SK-N-SH (cell line): ENCODE measurements around the gene TTLL1. TPM values are rescaled to one million over a fixed set of nuclear protein-coding genes. Genes with fewer than 3 reads are reported as not detected.

Experiments used
- CTCF ChIA-PET: fragments of 300-600, 350-600 bp; formaldehyde crosslinking; extraction: SDS; loops from one replicate; lab custom pipeline; 2021; lab: Yijun Ruan, JAX
- POLR2A ChIA-PET: fragments of 350-600 bp; sonication (Branson Sonifier 250); formaldehyde crosslinking; extraction: SDS; loops from one replicate; lab custom pipeline; 2020; ENCODE audit warnings: antibody characterized with exemption, inconsistent platforms; lab: Yijun Ruan, JAX
- DNase-seq: peaks from one replicate; pipeline ENCODE4 v3.0.0; 2012
- H2AFZ ChIP-seq: fragments of 200-600 bp; sonication (generic); 2 replicates; pipeline ENCODE4 v1.8.1; 2016; ENCODE audit warnings: antibody characterized with exemption, mild to moderate bottlenecking, low read depth
- H3F3A ChIP-seq: fragments of 200-600 bp; sonication (generic); replicated peaks from 2 replicates; pipeline ENCODE3; 2016; ENCODE audit warnings: antibody characterized with exemption, mild to moderate bottlenecking; ENCODE audit not compliant: insufficient read depth
- H3K27ac ChIP-seq, 2 experiments: fragments of 200-500 bp in 1 of 2; fragments of 200-600 bp in 1 of 2; sonication (Bioruptor generic) in 1 of 2; sonication (generic), shearing (Covaris generic) in 1 of 2; 2 replicates each; pipeline versions ENCODE4 v1.5.1 to v1.6.1; 2014 to 2016; ENCODE audit warnings: low read depth in 2 of 2, inconsistent platforms in 1 of 2, low read length in 1 of 2, mild to moderate bottlenecking in 1 of 2, mixed read lengths in 1 of 2
- H3K27me3 ChIP-seq: fragments of 200-600 bp; sonication (generic), shearing (Covaris generic); 2 replicates; pipeline ENCODE4 v1.6.1; 2016; ENCODE audit warnings: mixed run types; ENCODE audit not compliant: insufficient read depth
- H3K36me3 ChIP-seq, 2 experiments: fragments of 200-500 bp in 1 of 2; fragments of 200-600 bp in 1 of 2; sonication (Bioruptor generic) in 1 of 2; sonication (generic) in 1 of 2; replicated peaks in 1 of 2; 2 replicates each; pipeline versions ENCODE3 to v1.5.1; 2014 to 2016; ENCODE audit warnings: low read length in 1 of 2, mild to moderate bottlenecking in 1 of 2; ENCODE audit not compliant: insufficient read depth in 2 of 2, control insufficient read depth in 1 of 2
- H3K4me1 ChIP-seq, 2 experiments: fragments of 200-500 bp in 1 of 2; fragments of 200-600 bp in 1 of 2; sonication (Bioruptor generic) in 1 of 2; sonication (generic), shearing (Covaris generic) in 1 of 2; 2 replicates each; pipeline versions ENCODE4 v1.5.1 to v1.6.1; 2014 to 2016; ENCODE audit warnings: low read depth in 1 of 2, low read length in 1 of 2, mixed run types in 1 of 2; ENCODE audit not compliant: insufficient read depth in 2 of 2, control insufficient read depth in 1 of 2
- H3K4me2 ChIP-seq: fragments of 200-600 bp; sonication (generic), shearing (Covaris generic); 2 replicates; pipeline ENCODE4 v1.6.1; 2017; ENCODE audit warnings: mixed run types
- H3K4me3 ChIP-seq, 2 experiments: fragments of 200-500 bp in 1 of 2; fragments of 200-600 bp in 1 of 2; sonication (Bioruptor generic) in 1 of 2; sonication (generic), shearing (Covaris generic) in 1 of 2; 2 replicates each; pipeline versions ENCODE4 v1.5.1 to v1.8.1; 2014 to 2016; ENCODE audit warnings: low read depth in 2 of 2, inconsistent platforms in 1 of 2, low read length in 1 of 2, mild to moderate bottlenecking in 1 of 2, mixed read lengths in 1 of 2, moderate library complexity in 1 of 2
- H3K79me2 ChIP-seq: fragments of 200-600 bp; sonication (generic); 2 replicates; pipeline ENCODE4 v1.8.1; 2017; ENCODE audit warnings: mild to moderate bottlenecking; ENCODE audit not compliant: insufficient read depth
- H3K9ac ChIP-seq: fragments of 200-600 bp; sonication (generic); 2 replicates; pipeline ENCODE4 v1.6.1; 2017; ENCODE audit warnings: mixed run types
- H3K9me2 ChIP-seq: fragments of 200-600 bp; sonication (generic); 2 replicates; pipeline ENCODE4 v1.6.1; 2017; ENCODE audit warnings: mixed run types
- H3K9me3 ChIP-seq: fragments of 200-600 bp; sonication (generic); 2 replicates; pipeline ENCODE4 v1.6.1; 2017; ENCODE audit warnings: mixed run types, mild to moderate bottlenecking, moderate library complexity
- H4K20me1 ChIP-seq: fragments of 200-600 bp; sonication (generic); 2 replicates; pipeline ENCODE4 v1.6.1; 2017; ENCODE audit warnings: mild to moderate bottlenecking, mixed run types; ENCODE audit not compliant: insufficient read depth
- EZH2phosphoT487 ChIP-seq: fragments of 200-600 bp; sonication (generic); IDR thresholded peaks from 2 replicates; pipeline ENCODE4 v1.6.1; 2017; ENCODE audit warnings: low read depth, mixed run types, mild to moderate bottlenecking, antibody characterized with exemption, moderate library complexity, borderline replicate concordance
- FOSL2 ChIP-seq: IDR thresholded peaks from 2 replicates; pipeline ENCODE4 v1.4.0; 2012; ENCODE audit warnings: low read depth, mild to moderate bottlenecking, moderate library complexity, borderline replicate concordance
- FOXJ3 ChIP-seq: sonication (generic); formaldehyde crosslinking; IDR thresholded peaks from 2 replicates; pipeline ENCODE4 v1.5.1; 2020; ENCODE audit warnings: mild to moderate bottlenecking, missing genetic modification reagents
- GABPA ChIP-seq: IDR thresholded peaks from 2 replicates; pipeline ENCODE4 v1.4.0; 2012; ENCODE audit warnings: low read depth, mild to moderate bottlenecking
- MAX ChIP-seq: IDR thresholded peaks from 2 replicates; pipeline ENCODE4 v1.4.0; 2012; ENCODE audit warnings: low read depth
- MEF2A ChIP-seq: IDR thresholded peaks from 2 replicates; pipeline ENCODE4 v1.4.0; 2012; ENCODE audit warnings: low read depth, borderline replicate concordance
- NFIC ChIP-seq: IDR thresholded peaks from 2 replicates; pipeline ENCODE4 v1.4.0; 2012; ENCODE audit warnings: borderline replicate concordance
- POLR2AphosphoS5 ChIP-seq: IDR thresholded peaks from 2 replicates; pipeline ENCODE4 v1.6.1; 2012; ENCODE audit warnings: low read depth, low read length
- RAD21 ChIP-seq: IDR thresholded peaks from 2 replicates; pipeline ENCODE4 v1.6.1; 2012; ENCODE audit warnings: mild to moderate bottlenecking, low read length
- RCOR1 ChIP-seq: fragments of 150-350 bp; IDR thresholded peaks from 2 replicates; pipeline ENCODE4 v1.6.1; 2017; ENCODE audit warnings: antibody characterized with exemption, low read length
- RXRA ChIP-seq: IDR thresholded peaks from 2 replicates; pipeline ENCODE4 v1.4.0; 2012; ENCODE audit warnings: low read depth, mild to moderate bottlenecking, borderline replicate concordance
- TAF1 ChIP-seq: IDR thresholded peaks from 2 replicates; pipeline ENCODE4 v1.6.1; 2012; ENCODE audit warnings: low read depth, mild to moderate bottlenecking, low read length, moderate library complexity, borderline replicate concordance
- YY1 ChIP-seq: IDR thresholded peaks from 2 replicates; pipeline ENCODE4 v1.4.0; 2012; ENCODE audit warnings: low read depth, mild to moderate bottlenecking
- WGBS: methylation state at CpG from one replicate; pipeline ENCODE4 v1.1.6; 2017; ENCODE audit warnings: low lambda C conversion rate; 5-methylcytosine and 5-hydroxymethylcytosine counted together
- polyA plus RNA-seq, 3 experiments: library from polyadenylated mRNA; depleted of rRNA; stranded (reverse); fragments of >200 nt; gene quantifications; 2 replicates each; pipeline ENCODE4 v1.2.3, GENCODE V29; 2012
- TF ChIP-seq, protein P1 (sequence below): fragments of 200-600 bp; sonication (generic); IDR thresholded peaks from 2 replicates; pipeline ENCODE4 v1.6.1; 2017; ENCODE audit warnings: antibody characterized with exemption, mild to moderate bottlenecking, moderate library complexity
- TF ChIP-seq, protein P2 (sequence below): fragments of 150-350 bp; IDR thresholded peaks from 2 replicates; pipeline ENCODE4 v1.6.1; 2016; ENCODE audit warnings: mild to moderate bottlenecking, low read depth, low read length
- TF ChIP-seq, protein P3 (sequence below): IDR thresholded peaks from 2 replicates; pipeline ENCODE4 v1.6.1; 2012; ENCODE audit warnings: mild to moderate bottlenecking, low read depth, low read length, moderate library complexity

TTLL1 gene
- polyA plus RNA-seq, 1 of the 3 experiments (the other 2 are of a cell fraction): 14.0 TPM

GRCh38 chr22:43114958-43115357 lies 25.8 kb upstream of the TTLL1 start:
- no peak overlapping the region for H3K27ac ChIP-seq
- H4K20me1 ChIP-seq: no peaks in the 10 kb centered on the region
- ChIA-PET POLR2A (no interaction called here), CTCF (interaction anchor here (1.1 kb wide), 1 partner anchor 11 kb away, joined by 3 read pairs; no protein-coding TSS in a partner anchor)
- no peak overlapping the region for H3K4me3 ChIP-seq
- WGBS: 46% methylated on average over 2 of the region's 5 CpGs
- H3K4me1 ChIP-seq: no peaks in the 10 kb centered on the region; a peak in 1 of 4 replicates
- no peaks in the 10 kb centered on the region for H3K79me2 ChIP-seq
- no peaks in the 10 kb centered on the region for H3K9me2 ChIP-seq
- no peaks in the 10 kb centered on the region for H3F3A ChIP-seq
- DNase-seq: no peak
- H2AFZ ChIP-seq: no peak overlapping the region
- H3K36me3 ChIP-seq: no peaks in the 10 kb centered on the region
- no peak overlapping the region for H3K4me2 ChIP-seq
- no peaks in the 10 kb centered on the region for H3K9me3 ChIP-seq
- TF ChIP-seq, protein P1, sequence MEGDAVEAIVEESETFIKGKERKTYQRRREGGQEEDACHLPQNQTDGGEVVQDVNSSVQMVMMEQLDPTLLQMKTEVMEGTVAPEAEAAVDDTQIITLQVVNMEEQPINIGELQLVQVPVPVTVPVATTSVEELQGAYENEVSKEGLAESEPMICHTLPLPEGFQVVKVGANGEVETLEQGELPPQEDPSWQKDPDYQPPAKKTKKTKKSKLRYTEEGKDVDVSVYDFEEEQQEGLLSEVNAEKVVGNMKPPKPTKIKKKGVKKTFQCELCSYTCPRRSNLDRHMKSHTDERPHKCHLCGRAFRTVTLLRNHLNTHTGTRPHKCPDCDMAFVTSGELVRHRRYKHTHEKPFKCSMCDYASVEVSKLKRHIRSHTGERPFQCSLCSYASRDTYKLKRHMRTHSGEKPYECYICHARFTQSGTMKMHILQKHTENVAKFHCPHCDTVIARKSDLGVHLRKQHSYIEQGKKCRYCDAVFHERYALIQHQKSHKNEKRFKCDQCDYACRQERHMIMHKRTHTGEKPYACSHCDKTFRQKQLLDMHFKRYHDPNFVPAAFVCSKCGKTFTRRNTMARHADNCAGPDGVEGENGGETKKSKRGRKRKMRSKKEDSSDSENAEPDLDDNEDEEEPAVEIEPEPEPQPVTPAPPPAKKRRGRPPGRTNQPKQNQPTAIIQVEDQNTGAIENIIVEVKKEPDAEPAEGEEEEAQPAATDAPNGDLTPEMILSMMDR: no peak
- no peak for TF ChIP-seq RXRA
- no peak for TF ChIP-seq FOXJ3 (CRISPR knock-in tag)
- TF ChIP-seq, protein P2, sequence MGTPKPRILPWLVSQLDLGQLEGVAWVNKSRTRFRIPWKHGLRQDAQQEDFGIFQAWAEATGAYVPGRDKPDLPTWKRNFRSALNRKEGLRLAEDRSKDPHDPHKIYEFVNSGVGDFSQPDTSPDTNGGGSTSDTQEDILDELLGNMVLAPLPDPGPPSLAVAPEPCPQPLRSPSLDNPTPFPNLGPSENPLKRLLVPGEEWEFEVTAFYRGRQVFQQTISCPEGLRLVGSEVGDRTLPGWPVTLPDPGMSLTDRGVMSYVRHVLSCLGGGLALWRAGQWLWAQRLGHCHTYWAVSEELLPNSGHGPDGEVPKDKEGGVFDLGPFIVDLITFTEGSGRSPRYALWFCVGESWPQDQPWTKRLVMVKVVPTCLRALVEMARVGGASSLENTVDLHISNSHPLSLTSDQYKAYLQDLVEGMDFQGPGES: no peak
- TF ChIP-seq NFIC: no peak
- no peak for TF ChIP-seq POLR2AphosphoS5
- TF ChIP-seq FOSL2: no peak
- TF ChIP-seq TAF1: no peak
- TF ChIP-seq MAX: no peak
- TF ChIP-seq MEF2A: no peak
- no peaks in the 10 kb centered on the region for H3K27me3 ChIP-seq
- no peak overlapping the region for H3K9ac ChIP-seq

- Histone ChIP-seq H3F3A (no peaks in the 10 kb centered on the region), H3K9me3 (no peaks in the 10 kb centered on the region), H3K27me3 (no peaks in the 10 kb centered on the region), H3K4me2 (no peak overlapping the region), H3K27ac (no peak overlapping the region), H3K36me3 (no peaks in the 10 kb centered on the region), H3K4me1 (no peaks in the 10 kb centered on the region; a peak in 1 of 4 replicates), H2AFZ (no peak overlapping the region), H3K4me3 (no peak overlapping the region), H3K79me2 (no peaks in the 10 kb centered on the region), H4K20me1 (no peaks in the 10 kb centered on the region), H3K9me2 (no peaks in the 10 kb centered on the region), H3K9ac (no peak overlapping the region)
- 81% methylated on average over 6 of the region's 13 CpGs for WGBS
- CTCF ChIA-PET: no interaction called here
- POLR2A ChIA-PET: no interaction called here
- no peak for DNase-seq
- TF ChIP-seq, protein P1: no peak
- TF ChIP-seq MAX: no peak
- no peak for TF ChIP-seq YY1
- TF ChIP-seq RAD21: no peak
- no peak for TF ChIP-seq GABPA
- no peak for TF ChIP-seq EZH2phosphoT487
- TF ChIP-seq, protein P3, sequence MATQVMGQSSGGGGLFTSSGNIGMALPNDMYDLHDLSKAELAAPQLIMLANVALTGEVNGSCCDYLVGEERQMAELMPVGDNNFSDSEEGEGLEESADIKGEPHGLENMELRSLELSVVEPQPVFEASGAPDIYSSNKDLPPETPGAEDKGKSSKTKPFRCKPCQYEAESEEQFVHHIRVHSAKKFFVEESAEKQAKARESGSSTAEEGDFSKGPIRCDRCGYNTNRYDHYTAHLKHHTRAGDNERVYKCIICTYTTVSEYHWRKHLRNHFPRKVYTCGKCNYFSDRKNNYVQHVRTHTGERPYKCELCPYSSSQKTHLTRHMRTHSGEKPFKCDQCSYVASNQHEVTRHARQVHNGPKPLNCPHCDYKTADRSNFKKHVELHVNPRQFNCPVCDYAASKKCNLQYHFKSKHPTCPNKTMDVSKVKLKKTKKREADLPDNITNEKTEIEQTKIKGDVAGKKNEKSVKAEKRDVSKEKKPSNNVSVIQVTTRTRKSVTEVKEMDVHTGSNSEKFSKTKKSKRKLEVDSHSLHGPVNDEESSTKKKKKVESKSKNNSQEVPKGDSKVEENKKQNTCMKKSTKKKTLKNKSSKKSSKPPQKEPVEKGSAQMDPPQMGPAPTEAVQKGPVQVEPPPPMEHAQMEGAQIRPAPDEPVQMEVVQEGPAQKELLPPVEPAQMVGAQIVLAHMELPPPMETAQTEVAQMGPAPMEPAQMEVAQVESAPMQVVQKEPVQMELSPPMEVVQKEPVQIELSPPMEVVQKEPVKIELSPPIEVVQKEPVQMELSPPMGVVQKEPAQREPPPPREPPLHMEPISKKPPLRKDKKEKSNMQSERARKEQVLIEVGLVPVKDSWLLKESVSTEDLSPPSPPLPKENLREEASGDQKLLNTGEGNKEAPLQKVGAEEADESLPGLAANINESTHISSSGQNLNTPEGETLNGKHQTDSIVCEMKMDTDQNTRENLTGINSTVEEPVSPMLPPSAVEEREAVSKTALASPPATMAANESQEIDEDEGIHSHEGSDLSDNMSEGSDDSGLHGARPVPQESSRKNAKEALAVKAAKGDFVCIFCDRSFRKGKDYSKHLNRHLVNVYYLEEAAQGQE: no peak
- TF ChIP-seq RCOR1: no peak
Observed at GRCh38 chr22:43113526-43114251, 24.5 kb upstream of the TTLL1 start.
